Measurements from ENCODE around the gene DNAJC22. TPM values are rescaled to one million over a fixed set of nuclear protein-coding genes. Genes with fewer than 3 reads are reported as not detected.
A peak's percentile ranks its signal among the peaks of the same experiment; 100 is the strongest.

The DNAJC22 gene
- total RNA-seq, 2 donors from 2014 or later: 7.3 to 10.9 TPM

DNA sequence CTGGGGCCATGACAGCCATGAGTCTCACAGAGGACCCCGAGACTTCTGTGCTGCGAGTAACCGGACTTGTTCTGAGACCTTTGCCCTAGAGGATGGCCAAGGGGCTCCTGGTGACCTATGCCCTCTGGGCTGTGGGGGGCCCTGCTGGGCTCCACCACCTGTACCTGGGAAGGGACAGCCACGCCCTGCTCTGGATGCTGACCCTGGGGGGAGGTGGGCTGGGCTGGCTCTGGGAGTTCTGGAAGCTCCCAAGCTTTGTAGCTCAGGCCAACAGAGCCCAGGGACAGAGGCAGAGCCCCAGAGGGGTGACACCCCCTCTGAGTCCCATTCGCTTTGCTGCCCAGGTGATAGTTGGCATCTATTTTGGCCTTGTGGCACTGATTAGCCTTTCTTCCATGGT lies 2.1 kb downstream of the DNAJC22 start:
- Histone ChIP-seq H3K36me3 (replicated peaks in 1 of 2; ENCODE audit: insufficient read depth in 1 of 2, low read depth in 2 of 2) (no peaks in the 10 kb centered on the region), H3K27me3 (peaks cover 0 to 14% of the 10 kb centered on the region in 2 donors), H3K9me3 (no peaks in the 10 kb centered on the region), H3K27ac (no peak overlapping the region), H3K4me3 (no peak overlapping the region), H3K4me1 (peaks cover 54% of the 10 kb centered on the region)
- ATAC-seq (no peak), DNase-seq (peak in 1 of 4 donors; percentile 10)
- TF ChIP-seq POLR2A (IDR thresholded peaks at IDR 0.05): no peak
- TF ChIP-seq, protein P1, sequence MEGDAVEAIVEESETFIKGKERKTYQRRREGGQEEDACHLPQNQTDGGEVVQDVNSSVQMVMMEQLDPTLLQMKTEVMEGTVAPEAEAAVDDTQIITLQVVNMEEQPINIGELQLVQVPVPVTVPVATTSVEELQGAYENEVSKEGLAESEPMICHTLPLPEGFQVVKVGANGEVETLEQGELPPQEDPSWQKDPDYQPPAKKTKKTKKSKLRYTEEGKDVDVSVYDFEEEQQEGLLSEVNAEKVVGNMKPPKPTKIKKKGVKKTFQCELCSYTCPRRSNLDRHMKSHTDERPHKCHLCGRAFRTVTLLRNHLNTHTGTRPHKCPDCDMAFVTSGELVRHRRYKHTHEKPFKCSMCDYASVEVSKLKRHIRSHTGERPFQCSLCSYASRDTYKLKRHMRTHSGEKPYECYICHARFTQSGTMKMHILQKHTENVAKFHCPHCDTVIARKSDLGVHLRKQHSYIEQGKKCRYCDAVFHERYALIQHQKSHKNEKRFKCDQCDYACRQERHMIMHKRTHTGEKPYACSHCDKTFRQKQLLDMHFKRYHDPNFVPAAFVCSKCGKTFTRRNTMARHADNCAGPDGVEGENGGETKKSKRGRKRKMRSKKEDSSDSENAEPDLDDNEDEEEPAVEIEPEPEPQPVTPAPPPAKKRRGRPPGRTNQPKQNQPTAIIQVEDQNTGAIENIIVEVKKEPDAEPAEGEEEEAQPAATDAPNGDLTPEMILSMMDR (IDR thresholded peaks at IDR 0.05): no peak
- intact Hi-C loops (cut with DNase I): no loop called here
- WGBS, 2 donors: 70 to 95% methylated on average over 2 to 5 of the region's 5 CpGs

DNA sequence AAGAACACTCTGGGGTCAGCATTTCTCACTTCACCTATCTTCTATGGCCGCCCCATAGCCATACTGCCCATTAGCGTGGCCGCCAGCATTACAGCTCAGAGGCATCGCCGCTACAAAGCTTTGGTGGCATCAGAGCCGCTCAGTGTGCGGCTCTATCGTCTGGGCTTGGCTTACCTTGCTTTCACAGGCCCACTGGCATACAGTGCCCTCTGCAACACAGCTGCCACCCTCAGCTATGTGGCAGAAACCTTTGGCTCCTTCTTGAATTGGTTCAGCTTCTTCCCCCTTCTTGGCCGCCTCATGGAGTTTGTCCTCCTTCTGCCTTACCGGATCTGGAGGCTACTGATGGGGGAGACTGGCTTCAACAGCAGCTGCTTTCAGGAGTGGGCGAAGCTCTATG lies 2.6 kb downstream of the DNAJC22 start:
- DNase-seq: peak in 1 of 4 donors; percentile 8
- Histone ChIP-seq H3K36me3 (replicated peaks in 1 of 2; ENCODE audit: insufficient read depth in 1 of 2, low read depth in 2 of 2) (no peaks in the 10 kb centered on the region), H3K4me1 (peaks cover 54% of the 10 kb centered on the region), H3K4me3 (no peak overlapping the region), H3K27me3 (peaks cover 0 to 14% of the 10 kb centered on the region in 2 donors), H3K27ac (no peak overlapping the region), H3K9me3 (no peaks in the 10 kb centered on the region)
- no peak for ATAC-seq
- TF ChIP-seq, protein P1 (IDR thresholded peaks at IDR 0.05): no peak
- TF ChIP-seq POLR2A (IDR thresholded peaks at IDR 0.05): no peak
- 85 to 93% methylated on average over 11 of the region's 11 CpGs for whole genome bisulfite sequencing, 2 donors
- intact Hi-C loops (cut with DNase I): no loop called here

DNA sequence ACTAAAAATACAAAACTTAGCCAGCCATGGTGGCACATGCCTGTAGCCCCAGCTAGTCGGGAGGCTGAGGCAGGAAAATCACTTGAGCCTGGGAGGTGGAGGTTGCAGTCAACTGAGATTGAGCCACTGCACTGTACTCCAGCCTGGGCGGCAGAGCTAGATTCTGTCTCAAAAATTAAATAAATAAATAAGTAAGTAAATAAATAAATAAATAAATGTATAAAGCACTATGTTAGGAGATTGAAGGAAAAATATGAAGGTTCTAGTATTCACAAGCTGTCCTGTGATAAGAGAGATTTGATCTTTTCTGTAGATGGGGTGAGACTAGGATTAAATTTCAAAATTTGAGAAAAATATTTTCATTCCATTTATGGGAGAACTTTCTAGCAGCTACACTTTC lies 5.7 kb downstream of the DNAJC22 start:
- no peaks in the 10 kb centered on the region for H3K9me3 ChIP-seq
- TF ChIP-seq, protein P1 (IDR thresholded peaks at IDR 0.05): no peak
- TF ChIP-seq POLR2A (IDR thresholded peaks at IDR 0.05): no peak
- H3K36me3 ChIP-seq (replicated peaks in 1 of 2; ENCODE audit: insufficient read depth in 1 of 2, low read depth in 2 of 2): no peaks in the 10 kb centered on the region
- DNase-seq: no peak
- intact Hi-C loops (cut with DNase I): no loop called here
- no peak for ATAC-seq
- no peak overlapping the region for H3K4me3 ChIP-seq
- H3K4me1 ChIP-seq: peaks cover 29% of the 10 kb centered on the region
- no peaks in the 10 kb centered on the region for H3K27me3 ChIP-seq
- 78 to 90% methylated on average over 2 of the region's 2 CpGs for WGBS, 2 donors
- no peak overlapping the region for H3K27ac ChIP-seq

DNA sequence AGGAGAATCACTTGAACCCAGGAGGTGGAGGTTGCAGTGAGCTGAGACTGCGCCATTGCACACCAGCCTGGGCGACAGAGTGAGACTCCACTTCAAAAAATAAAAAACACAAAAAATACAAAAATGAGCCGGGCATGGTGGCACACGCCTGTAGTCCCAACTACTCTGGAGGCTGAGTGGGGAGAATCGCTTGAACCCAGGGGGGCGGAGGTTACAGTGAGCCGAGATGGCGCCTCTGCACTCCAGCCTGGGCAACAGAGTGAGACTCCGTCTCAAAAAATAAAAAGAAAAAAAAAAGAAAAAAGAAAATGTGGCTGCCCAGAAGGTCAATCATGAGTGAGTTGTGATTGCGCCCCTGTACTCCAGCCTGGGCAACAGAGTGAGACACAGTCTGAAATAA lies 9.2 kb downstream of the DNAJC22 start:
- ATAC-seq (no peak), DNase-seq (no peak)
- no peaks in the 10 kb centered on the region for H3K9me3 ChIP-seq
- H3K4me3 ChIP-seq: no peak overlapping the region
- TF ChIP-seq, protein P1 (IDR thresholded peaks at IDR 0.05): no peak
- no peak for TF ChIP-seq POLR2A (IDR thresholded peaks at IDR 0.05)
- H3K27ac ChIP-seq: no peak overlapping the region
- 93 to 95% methylated on average over 10 of the region's 10 CpGs for WGBS, 2 donors
- H3K4me1 ChIP-seq: peaks cover 5% of the 10 kb centered on the region
- intact Hi-C loops (cut with DNase I): no loop called here
- H3K36me3 ChIP-seq (replicated peaks in 1 of 2; ENCODE audit: insufficient read depth in 1 of 2, low read depth in 2 of 2): no peaks in the 10 kb centered on the region
- no peaks in the 10 kb centered on the region for H3K27me3 ChIP-seq

DNA sequence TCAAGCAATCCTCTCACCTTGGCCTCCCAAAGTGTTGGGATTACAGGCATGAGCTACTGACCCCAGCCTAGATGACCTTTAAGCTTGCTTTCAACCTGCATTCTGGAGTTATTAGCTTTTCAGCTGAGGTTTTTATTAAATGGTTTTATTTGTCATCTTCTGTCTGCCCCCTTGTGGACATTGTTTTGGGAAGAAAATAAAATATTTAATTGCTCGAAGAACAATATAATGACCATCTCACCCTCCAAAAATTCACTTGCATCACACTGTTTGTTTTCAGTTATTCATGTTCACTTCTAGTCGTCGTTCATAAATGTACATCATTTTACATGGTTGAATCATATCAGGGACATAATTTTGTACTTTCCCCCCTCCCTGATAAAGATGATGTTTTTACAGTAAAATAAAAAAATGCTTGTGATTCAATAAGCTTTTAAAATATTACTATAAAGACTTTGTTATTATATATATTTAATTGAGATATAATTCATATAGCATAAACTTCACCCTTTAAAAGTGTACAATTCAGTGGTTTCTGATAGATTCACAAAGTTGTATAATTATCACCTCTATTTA lies 10.5 kb downstream of the DNAJC22 start:
- H3K4me3 ChIP-seq: no peak overlapping the region
- peaks cover 5% of the 10 kb centered on the region for H3K4me1 ChIP-seq
- H3K9me3 ChIP-seq: no peaks in the 10 kb centered on the region
- no peaks in the 10 kb centered on the region for H3K36me3 ChIP-seq (replicated peaks in 1 of 2; ENCODE audit: insufficient read depth in 1 of 2, low read depth in 2 of 2)
- no peak overlapping the region for H3K27ac ChIP-seq
- WGBS, 2 donors: 4% methylated on average over 3 of the region's 3 CpGs
- TF ChIP-seq POLR2A (IDR thresholded peaks at IDR 0.05): no peak
- TF ChIP-seq, protein P1 (IDR thresholded peaks at IDR 0.05): peak in 6 of 7 experiments; percentile 33 to 53 (median 44)
- intact Hi-C loops (cut with DNase I): no loop called here
- H3K27me3 ChIP-seq: no peaks in the 10 kb centered on the region
- no peak for ATAC-seq
- no peak for DNase-seq
